Fibroblast of skin of back (primary cell): Measurements from ENCODE around the gene HK1. TPM values are rescaled to one million over a fixed set of nuclear protein-coding genes. Genes with fewer than 3 reads are reported as not detected.
"Not testable (repeated sequence)": the region's sequence is repeated elsewhere in the genome, so short reads cannot be mapped to it uniquely, and the experiment has no call there.

ENCODE experiments used
- DNase-seq: peaks from one replicate; pipeline ENCODE4 v3.0.0-alpha.2; 2013
- polyA plus RNA-seq, 2 experiments: library from polyadenylated mRNA; unstranded; fragments of 120-200 nt; gene quantifications; one replicate each; pipeline ENCODE4 v1.2.1, GENCODE V29; 2013; ENCODE audit not compliant: insufficient read length in 2 of 2

Gene HK1
- 152 TPM for polyA plus RNA-seq (2013, experiment 1 of 2; ENCODE audit: insufficient read length)
- 106 TPM for polyA plus RNA-seq (2013, experiment 2 of 2; ENCODE audit: insufficient read length)

GRCh38 chr10:69278446-69278963 is at the start of gene HK1:
Gene HK1 (plus strand): TSS chr10:69278496.
- DNase-seq = peak; percentile 76

GRCh38 chr10:69229616-69229916 is 48.7 kb upstream of the HK1 start:
- DNase-seq = no peak

- no peak for DNase-seq
These were observed 48.2 kb upstream of the HK1 start for GRCh38 chr10:69230128-69230527.

- DNase-seq = peak; percentile 87
These were observed 46.0 kb upstream of the HK1 start for GRCh38 chr10:69232252-69232651.

GRCh38 chr10:69232736-69233480 is 45.4 kb upstream of the HK1 start:
- no peak for DNase-seq

GRCh38 chr10:69234447-69234846 is 43.8 kb upstream of the HK1 start:
- no peak for DNase-seq

- DNase-seq = peak; percentile 76
These were observed 40.7 kb upstream of the HK1 start for GRCh38 chr10:69237528-69238159.

- DNase-seq = no peak
These were observed 39.2 kb upstream of the HK1 start for GRCh38 chr10:69239136-69239535.

GRCh38 chr10:69239816-69240434 is 38.4 kb upstream of the HK1 start:
- peak; percentile 36 for DNase-seq

- DNase-seq = no peak
These were observed 37.8 kb upstream of the HK1 start for GRCh38 chr10:69240455-69240854.

GRCh38 chr10:69241575-69241974 is 36.7 kb upstream of the HK1 start:
- no peak for DNase-seq

GRCh38 chr10:69242040-69242851 is 36.0 kb upstream of the HK1 start:
- DNase-seq = no peak

GRCh38 chr10:69242852-69243212 is 35.5 kb upstream of the HK1 start:
- no peak for DNase-seq

- no peak for DNase-seq
These were observed 34.5 kb upstream of the HK1 start for GRCh38 chr10:69243817-69244216.

GRCh38 chr10:69246036-69246435 is 32.3 kb upstream of the HK1 start:
- DNase-seq = no peak

GRCh38 chr10:69246581-69247312 is 31.5 kb upstream of the HK1 start:
- no peak for DNase-seq

GRCh38 chr10:69247313-69247710 is 31.0 kb upstream of the HK1 start:
- no peak for DNase-seq

- DNase-seq = no peak
These were observed 30.1 kb upstream of the HK1 start for GRCh38 chr10:69248117-69248730.

- no peak for DNase-seq
These were observed 28.3 kb upstream of the HK1 start for GRCh38 chr10:69250041-69250440.

GRCh38 chr10:69251417-69251816 is 26.9 kb upstream of the HK1 start:
- not testable (repeated sequence) for DNase-seq

GRCh38 chr10:69253171-69253570 is 25.1 kb upstream of the HK1 start:
- DNase-seq = no peak

GRCh38 chr10:69254877-69255276 is 23.4 kb upstream of the HK1 start:
- DNase-seq = no peak
